HG02943 (cell line): ENCODE results near the gene NBPF3.
"Not testable (repeated sequence)": the region's sequence is repeated elsewhere in the genome, so short reads cannot be mapped to it uniquely, and the experiment has no call there.

Experiments
- ATAC-seq: cut with Tn5 transposase; IDR thresholded peaks from one replicate; pipeline ENCODE4 v1.9.1; 2021; ENCODE audit warnings: mild to moderate bottlenecking, low read depth, moderate library complexity; ENCODE audit not compliant: unreplicated experiment

NBPF3 gene

GRCh38 chr1:21436488-21437340, 3.2 kb upstream of the NBPF3 start:
- ATAC-seq: no peak

- ATAC-seq: no peak
Measured at GRCh38 chr1:21437341-21437640, 2.6 kb upstream of the NBPF3 start.

- not testable (repeated sequence) for ATAC-seq
Measured at GRCh38 chr1:21438646-21439312, 1.2 kb upstream of the NBPF3 start.

- ATAC-seq: no peak
Measured at GRCh38 chr1:21439345-21439720, 604 bp upstream of the NBPF3 start.

- ATAC-seq: not testable (repeated sequence)
Measured at GRCh38 chr1:21440630-21441125, 741 bp downstream of the NBPF3 start.

GRCh38 chr1:21446647-21447046, 6.7 kb downstream of the NBPF3 start:
- not testable (repeated sequence) for ATAC-seq

GRCh38 chr1:21447311-21447710, 7.4 kb downstream of the NBPF3 start:
- ATAC-seq: no peak

GRCh38 chr1:21449906-21450305, 10.0 kb downstream of the NBPF3 start:
- ATAC-seq: no peak

GRCh38 chr1:21451212-21451611, 11.3 kb downstream of the NBPF3 start:
- no peak for ATAC-seq

GRCh38 chr1:21451981-21452411, 12.1 kb downstream of the NBPF3 start:
- ATAC-seq: no peak

- not testable (repeated sequence) for ATAC-seq
Measured at GRCh38 chr1:21453964-21454614, 14.2 kb downstream of the NBPF3 start.

GRCh38 chr1:21454904-21455303, 15.0 kb downstream of the NBPF3 start:
- not testable (repeated sequence) for ATAC-seq

GRCh38 chr1:21457654-21458053, 17.7 kb downstream of the NBPF3 start:
- no peak for ATAC-seq

- not testable (repeated sequence) for ATAC-seq
Measured at GRCh38 chr1:21465127-21465526, 25.2 kb downstream of the NBPF3 start.

- not testable (repeated sequence) for ATAC-seq
Measured at GRCh38 chr1:21467946-21468345, 28.0 kb downstream of the NBPF3 start.

- no peak for ATAC-seq
Measured at GRCh38 chr1:21468599-21468998, 28.7 kb downstream of the NBPF3 start.

- ATAC-seq: no peak
Measured at GRCh38 chr1:21469581-21469980, 29.6 kb downstream of the NBPF3 start.

- no peak for ATAC-seq
Measured at GRCh38 chr1:21472861-21473260, 32.9 kb downstream of the NBPF3 start.

- ATAC-seq: no peak
Measured at GRCh38 chr1:21478356-21478755, 38.4 kb downstream of the NBPF3 start.

GRCh38 chr1:21483881-21484280, 43.9 kb downstream of the NBPF3 start:
- ATAC-seq: not testable (repeated sequence)

- ATAC-seq: no peak
Measured at GRCh38 chr1:21489146-21489545, 49.2 kb downstream of the NBPF3 start.
